SK-N-SH (cell line): ENCODE data around the gene USP34. TPM values are rescaled to one million over a fixed set of nuclear protein-coding genes. Genes with fewer than 3 reads are reported as not detected.
A peak's percentile ranks its signal among the peaks of the same experiment; 100 is the strongest.

Experiments
- CTCF ChIA-PET: fragments of 300-600, 350-600 bp; formaldehyde crosslinking; extraction: SDS; loops from one replicate; lab custom pipeline; 2021; lab: Yijun Ruan, JAX
- POLR2A ChIA-PET: fragments of 350-600 bp; sonication (Branson Sonifier 250); formaldehyde crosslinking; extraction: SDS; loops from one replicate; lab custom pipeline; 2020; ENCODE audit warnings: antibody characterized with exemption, inconsistent platforms; lab: Yijun Ruan, JAX
- DNase-seq: peaks from one replicate; pipeline ENCODE4 v3.0.0; 2012
- H2AFZ ChIP-seq: fragments of 200-600 bp; sonication (generic); 2 replicates; pipeline ENCODE4 v1.8.1; 2016; ENCODE audit warnings: antibody characterized with exemption, mild to moderate bottlenecking, low read depth
- H3F3A ChIP-seq: fragments of 200-600 bp; sonication (generic); replicated peaks from 2 replicates; pipeline ENCODE3; 2016; ENCODE audit warnings: antibody characterized with exemption, mild to moderate bottlenecking; ENCODE audit not compliant: insufficient read depth
- H3K27ac ChIP-seq, 2 experiments: fragments of 200-500 bp in 1 of 2; fragments of 200-600 bp in 1 of 2; sonication (Bioruptor generic) in 1 of 2; sonication (generic), shearing (Covaris generic) in 1 of 2; 2 replicates each; pipeline versions ENCODE4 v1.5.1 to v1.6.1; 2014 to 2016; ENCODE audit warnings: low read depth in 2 of 2, inconsistent platforms in 1 of 2, low read length in 1 of 2, mild to moderate bottlenecking in 1 of 2, mixed read lengths in 1 of 2
- H3K27me3 ChIP-seq: fragments of 200-600 bp; sonication (generic), shearing (Covaris generic); 2 replicates; pipeline ENCODE4 v1.6.1; 2016; ENCODE audit warnings: mixed run types; ENCODE audit not compliant: insufficient read depth
- H3K36me3 ChIP-seq, 2 experiments: fragments of 200-500 bp in 1 of 2; fragments of 200-600 bp in 1 of 2; sonication (Bioruptor generic) in 1 of 2; sonication (generic) in 1 of 2; replicated peaks in 1 of 2; 2 replicates each; pipeline versions ENCODE3 to v1.5.1; 2014 to 2016; ENCODE audit warnings: low read length in 1 of 2, mild to moderate bottlenecking in 1 of 2; ENCODE audit not compliant: insufficient read depth in 2 of 2, control insufficient read depth in 1 of 2
- H3K4me1 ChIP-seq, 2 experiments: fragments of 200-500 bp in 1 of 2; fragments of 200-600 bp in 1 of 2; sonication (Bioruptor generic) in 1 of 2; sonication (generic), shearing (Covaris generic) in 1 of 2; 2 replicates each; pipeline versions ENCODE4 v1.5.1 to v1.6.1; 2014 to 2016; ENCODE audit warnings: low read depth in 1 of 2, low read length in 1 of 2, mixed run types in 1 of 2; ENCODE audit not compliant: insufficient read depth in 2 of 2, control insufficient read depth in 1 of 2
- H3K4me2 ChIP-seq: fragments of 200-600 bp; sonication (generic), shearing (Covaris generic); 2 replicates; pipeline ENCODE4 v1.6.1; 2017; ENCODE audit warnings: mixed run types
- H3K4me3 ChIP-seq, 2 experiments: fragments of 200-500 bp in 1 of 2; fragments of 200-600 bp in 1 of 2; sonication (Bioruptor generic) in 1 of 2; sonication (generic), shearing (Covaris generic) in 1 of 2; 2 replicates each; pipeline versions ENCODE4 v1.5.1 to v1.8.1; 2014 to 2016; ENCODE audit warnings: low read depth in 2 of 2, inconsistent platforms in 1 of 2, low read length in 1 of 2, mild to moderate bottlenecking in 1 of 2, mixed read lengths in 1 of 2, moderate library complexity in 1 of 2
- H3K79me2 ChIP-seq: fragments of 200-600 bp; sonication (generic); 2 replicates; pipeline ENCODE4 v1.8.1; 2017; ENCODE audit warnings: mild to moderate bottlenecking; ENCODE audit not compliant: insufficient read depth
- H3K9ac ChIP-seq: fragments of 200-600 bp; sonication (generic); 2 replicates; pipeline ENCODE4 v1.6.1; 2017; ENCODE audit warnings: mixed run types
- H3K9me2 ChIP-seq: fragments of 200-600 bp; sonication (generic); 2 replicates; pipeline ENCODE4 v1.6.1; 2017; ENCODE audit warnings: mixed run types
- H3K9me3 ChIP-seq: fragments of 200-600 bp; sonication (generic); 2 replicates; pipeline ENCODE4 v1.6.1; 2017; ENCODE audit warnings: mixed run types, mild to moderate bottlenecking, moderate library complexity
- H4K20me1 ChIP-seq: fragments of 200-600 bp; sonication (generic); 2 replicates; pipeline ENCODE4 v1.6.1; 2017; ENCODE audit warnings: mild to moderate bottlenecking, mixed run types; ENCODE audit not compliant: insufficient read depth
- CHD2 ChIP-seq: fragments of 150-350 bp; IDR thresholded peaks from 2 replicates; pipeline ENCODE4 v1.6.1; 2018; ENCODE audit warnings: low read length; ENCODE audit not compliant: partially characterized antibody
- EP300 ChIP-seq, 2 experiments: IDR thresholded peaks; 2 replicates each; pipeline versions ENCODE4 v1.4.0 to v1.6.1; 2012; ENCODE audit warnings: borderline replicate concordance in 1 of 2, low read depth in 1 of 2, low read length in 1 of 2
- EZH2phosphoT487 ChIP-seq: fragments of 200-600 bp; sonication (generic); IDR thresholded peaks from 2 replicates; pipeline ENCODE4 v1.6.1; 2017; ENCODE audit warnings: low read depth, mixed run types, mild to moderate bottlenecking, antibody characterized with exemption, moderate library complexity, borderline replicate concordance
- FOSL2 ChIP-seq: IDR thresholded peaks from 2 replicates; pipeline ENCODE4 v1.4.0; 2012; ENCODE audit warnings: low read depth, mild to moderate bottlenecking, moderate library complexity, borderline replicate concordance
- FOXM1 ChIP-seq: IDR thresholded peaks from 2 replicates; pipeline ENCODE4 v1.4.0; 2012; ENCODE audit warnings: low read depth, mild to moderate bottlenecking
- GATA2 ChIP-seq: sonication (generic); formaldehyde crosslinking; IDR thresholded peaks from 2 replicates; pipeline ENCODE4 v1.5.0; 2020; ENCODE audit warnings: mild to moderate bottlenecking, missing genetic modification reagents
- JUND ChIP-seq: IDR thresholded peaks from 2 replicates; pipeline ENCODE4 v1.4.0; 2012
- MEF2A ChIP-seq: IDR thresholded peaks from 2 replicates; pipeline ENCODE4 v1.4.0; 2012; ENCODE audit warnings: low read depth, borderline replicate concordance
- NFIC ChIP-seq: IDR thresholded peaks from 2 replicates; pipeline ENCODE4 v1.4.0; 2012; ENCODE audit warnings: borderline replicate concordance
- POLR2AphosphoS5 ChIP-seq: IDR thresholded peaks from 2 replicates; pipeline ENCODE4 v1.6.1; 2012; ENCODE audit warnings: low read depth, low read length
- RAD21 ChIP-seq: IDR thresholded peaks from 2 replicates; pipeline ENCODE4 v1.6.1; 2012; ENCODE audit warnings: mild to moderate bottlenecking, low read length
- RCOR1 ChIP-seq: fragments of 150-350 bp; IDR thresholded peaks from 2 replicates; pipeline ENCODE4 v1.6.1; 2017; ENCODE audit warnings: antibody characterized with exemption, low read length
- RFX5 ChIP-seq: IDR thresholded peaks from 2 replicates; pipeline ENCODE4 v1.6.1; 2012; ENCODE audit warnings: mild to moderate bottlenecking, improper control_type of control experiment, low read length
- RXRA ChIP-seq: IDR thresholded peaks from 2 replicates; pipeline ENCODE4 v1.4.0; 2012; ENCODE audit warnings: low read depth, mild to moderate bottlenecking, borderline replicate concordance
- SIN3A ChIP-seq: IDR thresholded peaks from 2 replicates; pipeline ENCODE4 v1.6.1; 2012; ENCODE audit warnings: low read depth, mild to moderate bottlenecking, low read length, moderate library complexity, borderline replicate concordance
- TAF1 ChIP-seq: IDR thresholded peaks from 2 replicates; pipeline ENCODE4 v1.6.1; 2012; ENCODE audit warnings: low read depth, mild to moderate bottlenecking, low read length, moderate library complexity, borderline replicate concordance
- TCF12 ChIP-seq: IDR thresholded peaks from 2 replicates; pipeline ENCODE4 v1.4.0; 2012
- TEAD4 ChIP-seq: IDR thresholded peaks from 2 replicates; pipeline ENCODE4 v1.4.0; 2012; ENCODE audit warnings: mild to moderate bottlenecking, borderline replicate concordance; ENCODE audit not compliant: insufficient read depth
- YY1 ChIP-seq: IDR thresholded peaks from 2 replicates; pipeline ENCODE4 v1.4.0; 2012; ENCODE audit warnings: low read depth, mild to moderate bottlenecking
- polyA plus RNA-seq, 3 experiments: library from polyadenylated mRNA; depleted of rRNA; stranded (reverse); fragments of >200 nt; gene quantifications; 2 replicates each; pipeline ENCODE4 v1.2.3, GENCODE V29; 2012
- TF ChIP-seq, protein P1 (sequence below): IDR thresholded peaks from 2 replicates; pipeline ENCODE4 v1.6.1; 2012; ENCODE audit warnings: mild to moderate bottlenecking, low read depth, low read length, moderate library complexity
- TF ChIP-seq, protein P2 (sequence below): IDR thresholded peaks from 2 replicates; pipeline ENCODE4 v1.4.0; 2012; ENCODE audit warnings: low read depth
- TF ChIP-seq, protein P3 (sequence below): fragments of 150-350 bp; IDR thresholded peaks from 2 replicates; pipeline ENCODE4 v1.6.1; 2017; ENCODE audit warnings: antibody characterized with exemption, low read length, low read depth, borderline replicate concordance
- TF ChIP-seq, protein P4 (sequence below): IDR thresholded peaks from 2 replicates; pipeline ENCODE4 v1.4.0; 2012; ENCODE audit warnings: low read depth, borderline replicate concordance
- TF ChIP-seq, protein P5 (sequence below): IDR thresholded peaks from 2 replicates; pipeline ENCODE4; 2012
- TF ChIP-seq, protein P6 (sequence below): IDR thresholded peaks from 2 replicates; pipeline ENCODE4 v1.4.0; 2012; ENCODE audit warnings: low read depth, borderline replicate concordance

The USP34 gene
- polyA plus RNA-seq, 1 of the 3 experiments (the other 2 are of a cell fraction) = 31.4 TPM

DNA sequence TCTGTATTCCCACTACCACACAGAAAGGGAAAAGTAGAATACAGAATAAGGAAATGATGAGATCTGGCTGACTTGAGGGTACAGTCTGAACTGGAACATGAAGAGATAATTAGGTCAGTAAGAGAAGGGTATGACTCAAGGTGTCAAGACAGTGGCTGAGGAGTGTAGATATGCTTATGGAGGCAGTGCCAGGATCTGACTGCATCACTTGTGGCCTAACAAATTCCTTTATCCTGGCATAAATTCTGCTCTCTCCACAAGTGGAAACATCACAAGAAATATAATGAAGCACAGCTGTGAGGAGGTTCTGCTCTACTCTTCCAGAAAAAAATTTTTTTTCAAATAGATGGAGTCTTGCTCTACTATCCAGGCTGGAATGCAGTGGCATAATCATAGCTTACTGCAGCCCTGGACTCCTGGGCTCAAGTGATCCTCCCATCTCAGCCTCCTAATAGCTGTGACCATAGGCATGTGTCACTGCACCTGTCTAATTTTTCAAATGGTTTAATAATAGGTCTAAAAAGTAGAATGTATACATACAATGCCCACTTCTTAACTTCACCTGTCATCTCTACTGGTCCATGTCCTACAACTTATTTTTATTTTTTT, 223.6 kb downstream of the USP34 start:
- no peak overlapping the region for H2AFZ ChIP-seq
- H3F3A ChIP-seq = peaks cover 32% of the 10 kb centered on the region
- H3K9me2 ChIP-seq = no peaks in the 10 kb centered on the region
- peaks cover 5% of the 10 kb centered on the region for H3K79me2 ChIP-seq
- DNase-seq = no peak
- H3K9me3 ChIP-seq = no peaks in the 10 kb centered on the region; the same call in 1 of the 2 replicates
- H3K36me3 ChIP-seq = peaks cover 46 to 88% of the 10 kb centered on the region in 2 experiments
- no peak overlapping the region for H3K4me3 ChIP-seq
- no peak overlapping the region for H3K4me2 ChIP-seq
- no peaks in the 10 kb centered on the region for H4K20me1 ChIP-seq
- H3K27ac ChIP-seq = peak overlapping the region in 1 of 2 experiments; percentile 53; a peak in 2 of 4 replicates
- POLR2A ChIA-PET = no interaction called here
- 0 out of 4 replicates have a peak, but pooled peaks cover 0 to 6% of the 10 kb centered on the region in 2 experiments for H3K4me1 ChIP-seq
- no peak overlapping the region for H3K9ac ChIP-seq
- no peaks in the 10 kb centered on the region for H3K27me3 ChIP-seq
- CTCF ChIA-PET = interaction anchor here (1.1 kb wide), 1 partner anchor 36 kb away, joined by 3 read pairs; no protein-coding TSS in a partner anchor
- TF ChIP-seq, protein P1, sequence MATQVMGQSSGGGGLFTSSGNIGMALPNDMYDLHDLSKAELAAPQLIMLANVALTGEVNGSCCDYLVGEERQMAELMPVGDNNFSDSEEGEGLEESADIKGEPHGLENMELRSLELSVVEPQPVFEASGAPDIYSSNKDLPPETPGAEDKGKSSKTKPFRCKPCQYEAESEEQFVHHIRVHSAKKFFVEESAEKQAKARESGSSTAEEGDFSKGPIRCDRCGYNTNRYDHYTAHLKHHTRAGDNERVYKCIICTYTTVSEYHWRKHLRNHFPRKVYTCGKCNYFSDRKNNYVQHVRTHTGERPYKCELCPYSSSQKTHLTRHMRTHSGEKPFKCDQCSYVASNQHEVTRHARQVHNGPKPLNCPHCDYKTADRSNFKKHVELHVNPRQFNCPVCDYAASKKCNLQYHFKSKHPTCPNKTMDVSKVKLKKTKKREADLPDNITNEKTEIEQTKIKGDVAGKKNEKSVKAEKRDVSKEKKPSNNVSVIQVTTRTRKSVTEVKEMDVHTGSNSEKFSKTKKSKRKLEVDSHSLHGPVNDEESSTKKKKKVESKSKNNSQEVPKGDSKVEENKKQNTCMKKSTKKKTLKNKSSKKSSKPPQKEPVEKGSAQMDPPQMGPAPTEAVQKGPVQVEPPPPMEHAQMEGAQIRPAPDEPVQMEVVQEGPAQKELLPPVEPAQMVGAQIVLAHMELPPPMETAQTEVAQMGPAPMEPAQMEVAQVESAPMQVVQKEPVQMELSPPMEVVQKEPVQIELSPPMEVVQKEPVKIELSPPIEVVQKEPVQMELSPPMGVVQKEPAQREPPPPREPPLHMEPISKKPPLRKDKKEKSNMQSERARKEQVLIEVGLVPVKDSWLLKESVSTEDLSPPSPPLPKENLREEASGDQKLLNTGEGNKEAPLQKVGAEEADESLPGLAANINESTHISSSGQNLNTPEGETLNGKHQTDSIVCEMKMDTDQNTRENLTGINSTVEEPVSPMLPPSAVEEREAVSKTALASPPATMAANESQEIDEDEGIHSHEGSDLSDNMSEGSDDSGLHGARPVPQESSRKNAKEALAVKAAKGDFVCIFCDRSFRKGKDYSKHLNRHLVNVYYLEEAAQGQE = no peak
- peak; percentile 85 for TF ChIP-seq TCF12
- TF ChIP-seq RAD21 = no peak
- TF ChIP-seq NFIC = peak; percentile 43; the same call in 1 of the 2 replicates
- no peak for TF ChIP-seq GATA2 (CRISPR knock-in tag)
- TF ChIP-seq, protein P2, sequence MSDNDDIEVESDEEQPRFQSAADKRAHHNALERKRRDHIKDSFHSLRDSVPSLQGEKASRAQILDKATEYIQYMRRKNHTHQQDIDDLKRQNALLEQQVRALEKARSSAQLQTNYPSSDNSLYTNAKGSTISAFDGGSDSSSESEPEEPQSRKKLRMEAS = no peak
- 0 out of 2 replicates have a peak, but pooled peaks have one; percentile 9 for TF ChIP-seq TEAD4
- TF ChIP-seq, protein P3, sequence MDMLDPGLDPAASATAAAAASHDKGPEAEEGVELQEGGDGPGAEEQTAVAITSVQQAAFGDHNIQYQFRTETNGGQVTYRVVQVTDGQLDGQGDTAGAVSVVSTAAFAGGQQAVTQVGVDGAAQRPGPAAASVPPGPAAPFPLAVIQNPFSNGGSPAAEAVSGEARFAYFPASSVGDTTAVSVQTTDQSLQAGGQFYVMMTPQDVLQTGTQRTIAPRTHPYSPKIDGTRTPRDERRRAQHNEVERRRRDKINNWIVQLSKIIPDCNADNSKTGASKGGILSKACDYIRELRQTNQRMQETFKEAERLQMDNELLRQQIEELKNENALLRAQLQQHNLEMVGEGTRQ = no peak
- TF ChIP-seq RCOR1 = no peak
- TF ChIP-seq YY1 = no peak
- no peak for TF ChIP-seq FOXM1
- TF ChIP-seq JUND = peak; percentile 15; the same call in 1 of the 2 replicates
- TF ChIP-seq POLR2AphosphoS5 = no peak
- TF ChIP-seq, protein P4, sequence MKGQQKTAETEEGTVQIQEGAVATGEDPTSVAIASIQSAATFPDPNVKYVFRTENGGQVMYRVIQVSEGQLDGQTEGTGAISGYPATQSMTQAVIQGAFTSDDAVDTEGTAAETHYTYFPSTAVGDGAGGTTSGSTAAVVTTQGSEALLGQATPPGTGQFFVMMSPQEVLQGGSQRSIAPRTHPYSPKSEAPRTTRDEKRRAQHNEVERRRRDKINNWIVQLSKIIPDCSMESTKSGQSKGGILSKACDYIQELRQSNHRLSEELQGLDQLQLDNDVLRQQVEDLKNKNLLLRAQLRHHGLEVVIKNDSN = no peak
- TF ChIP-seq RFX5 = no peak
- TF ChIP-seq, protein P5, sequence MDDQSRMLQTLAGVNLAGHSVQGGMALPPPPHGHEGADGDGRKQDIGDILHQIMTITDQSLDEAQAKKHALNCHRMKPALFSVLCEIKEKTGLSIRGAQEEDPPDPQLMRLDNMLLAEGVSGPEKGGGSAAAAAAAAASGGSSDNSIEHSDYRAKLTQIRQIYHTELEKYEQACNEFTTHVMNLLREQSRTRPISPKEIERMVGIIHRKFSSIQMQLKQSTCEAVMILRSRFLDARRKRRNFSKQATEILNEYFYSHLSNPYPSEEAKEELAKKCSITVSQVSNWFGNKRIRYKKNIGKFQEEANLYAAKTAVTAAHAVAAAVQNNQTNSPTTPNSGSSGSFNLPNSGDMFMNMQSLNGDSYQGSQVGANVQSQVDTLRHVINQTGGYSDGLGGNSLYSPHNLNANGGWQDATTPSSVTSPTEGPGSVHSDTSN = peak; percentile 32; the same call in 1 of the 2 replicates
- TF ChIP-seq EP300 (IDR thresholded peaks at IDR 0.05; ENCODE audit: borderline replicate concordance in 1 of 2, low read depth in 1 of 2, low read length in 1 of 2) = no peak
- no peak for TF ChIP-seq TAF1
- TF ChIP-seq SIN3A = no peak
- 0 out of 2 replicates have a peak, but pooled peaks have one; percentile 22 for TF ChIP-seq RXRA
- no peak; the same call in 1 of the 2 replicates for TF ChIP-seq FOSL2
- TF ChIP-seq EZH2phosphoT487 = no peak
- TF ChIP-seq CHD2 = no peak
- TF ChIP-seq MEF2A = no peak
- TF ChIP-seq, protein P6, sequence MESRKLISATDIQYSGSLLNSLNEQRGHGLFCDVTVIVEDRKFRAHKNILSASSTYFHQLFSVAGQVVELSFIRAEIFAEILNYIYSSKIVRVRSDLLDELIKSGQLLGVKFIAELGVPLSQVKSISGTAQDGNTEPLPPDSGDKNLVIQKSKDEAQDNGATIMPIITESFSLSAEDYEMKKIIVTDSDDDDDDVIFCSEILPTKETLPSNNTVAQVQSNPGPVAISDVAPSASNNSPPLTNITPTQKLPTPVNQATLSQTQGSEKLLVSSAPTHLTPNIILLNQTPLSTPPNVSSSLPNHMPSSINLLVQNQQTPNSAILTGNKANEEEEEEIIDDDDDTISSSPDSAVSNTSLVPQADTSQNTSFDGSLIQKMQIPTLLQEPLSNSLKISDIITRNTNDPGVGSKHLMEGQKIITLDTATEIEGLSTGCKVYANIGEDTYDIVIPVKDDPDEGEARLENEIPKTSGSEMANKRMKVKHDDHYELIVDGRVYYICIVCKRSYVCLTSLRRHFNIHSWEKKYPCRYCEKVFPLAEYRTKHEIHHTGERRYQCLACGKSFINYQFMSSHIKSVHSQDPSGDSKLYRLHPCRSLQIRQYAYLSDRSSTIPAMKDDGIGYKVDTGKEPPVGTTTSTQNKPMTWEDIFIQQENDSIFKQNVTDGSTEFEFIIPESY = no peak
